HG02970 (cell line): ENCODE measurements around the gene SLC6A11.

Experiments used
- ATAC-seq: cut with Tn5 transposase; IDR thresholded peaks from one replicate; pipeline ENCODE4 v1.9.1; 2021; ENCODE audit warnings: mild to moderate bottlenecking, moderate library complexity, moderate number of reproducible peaks; ENCODE audit not compliant: unreplicated experiment, low FRiP score

SLC6A11 gene

DNA sequence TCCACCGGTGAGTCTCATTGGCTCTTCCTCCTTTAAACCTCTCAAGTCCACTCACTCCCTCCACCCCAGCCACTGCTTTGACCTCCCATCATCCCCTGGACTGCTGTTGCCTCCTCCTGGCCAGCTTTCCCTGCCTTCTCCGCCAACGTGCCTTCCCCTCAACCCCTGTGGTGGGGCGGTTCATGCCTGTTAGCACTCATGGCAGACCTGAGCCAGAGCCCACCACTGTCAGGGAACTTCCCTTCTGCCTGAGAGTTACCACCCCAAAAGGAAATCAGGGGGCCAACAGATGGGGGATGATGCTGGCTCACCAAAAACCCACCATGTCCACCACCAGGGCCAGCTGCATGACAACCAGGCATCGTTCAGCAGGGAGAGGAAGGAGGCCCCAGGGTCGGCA is 132.3 kb downstream of the SLC6A11 start:
- no peak for ATAC-seq

DNA sequence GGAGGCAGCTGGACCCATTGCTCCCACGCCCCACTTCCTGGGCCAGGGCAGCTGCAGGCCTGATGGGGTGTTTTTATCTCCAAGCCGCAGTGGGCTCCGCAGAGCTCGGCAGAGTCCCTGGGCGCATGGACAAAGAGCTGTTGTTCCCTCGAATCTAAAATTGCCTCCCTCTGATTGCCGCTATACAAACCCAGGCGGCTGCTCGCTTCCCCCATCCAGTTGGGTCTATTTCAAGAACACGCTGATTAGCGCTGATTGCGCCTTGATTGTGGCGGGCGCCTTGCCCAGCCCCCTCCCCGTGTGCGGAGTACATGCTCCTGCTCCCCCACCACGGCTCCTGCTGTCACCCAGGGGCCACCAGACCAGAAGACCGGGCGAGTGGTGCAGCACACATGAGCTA is 133.2 kb downstream of the SLC6A11 start:
- ATAC-seq: no peak

DNA sequence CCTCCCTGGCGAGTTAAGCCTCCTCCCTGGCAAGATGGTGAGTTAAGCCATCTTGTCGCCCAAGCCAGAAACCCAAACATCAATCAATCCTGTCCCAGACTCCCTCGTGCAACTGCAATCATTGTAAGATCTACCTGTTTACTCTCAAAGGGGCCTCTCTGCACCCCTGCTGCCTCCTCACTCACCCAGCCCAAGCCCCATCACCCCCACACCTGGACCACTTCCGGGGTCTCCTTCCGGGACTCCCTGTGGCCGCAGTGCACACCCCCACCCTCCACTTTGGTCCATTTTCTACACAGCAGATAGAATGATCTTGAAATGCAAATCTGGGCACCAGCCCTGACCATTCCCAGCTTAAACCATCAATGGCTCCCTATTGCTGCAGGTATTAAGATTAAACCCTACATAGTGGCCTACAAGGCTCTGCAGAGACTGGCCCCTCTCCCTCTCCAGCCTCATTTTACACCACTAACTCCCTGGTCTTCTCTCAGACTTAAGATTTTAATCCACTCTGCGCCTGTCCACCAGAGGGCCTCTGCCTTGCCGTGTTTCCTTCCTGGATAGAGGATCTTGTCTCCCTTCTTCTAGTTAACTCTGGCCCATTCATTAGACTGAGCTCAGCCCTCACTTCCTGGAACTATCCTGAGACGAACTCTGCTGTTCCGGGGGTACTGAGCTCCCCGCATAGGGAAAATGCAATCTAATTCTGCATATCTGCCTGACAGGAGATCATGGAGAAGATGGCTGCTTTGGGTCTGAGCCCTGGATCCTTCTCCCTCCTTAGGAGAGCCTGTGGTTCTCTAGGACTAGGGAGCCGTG is 134.7 kb downstream of the SLC6A11 start:
- ATAC-seq: no peak

DNA sequence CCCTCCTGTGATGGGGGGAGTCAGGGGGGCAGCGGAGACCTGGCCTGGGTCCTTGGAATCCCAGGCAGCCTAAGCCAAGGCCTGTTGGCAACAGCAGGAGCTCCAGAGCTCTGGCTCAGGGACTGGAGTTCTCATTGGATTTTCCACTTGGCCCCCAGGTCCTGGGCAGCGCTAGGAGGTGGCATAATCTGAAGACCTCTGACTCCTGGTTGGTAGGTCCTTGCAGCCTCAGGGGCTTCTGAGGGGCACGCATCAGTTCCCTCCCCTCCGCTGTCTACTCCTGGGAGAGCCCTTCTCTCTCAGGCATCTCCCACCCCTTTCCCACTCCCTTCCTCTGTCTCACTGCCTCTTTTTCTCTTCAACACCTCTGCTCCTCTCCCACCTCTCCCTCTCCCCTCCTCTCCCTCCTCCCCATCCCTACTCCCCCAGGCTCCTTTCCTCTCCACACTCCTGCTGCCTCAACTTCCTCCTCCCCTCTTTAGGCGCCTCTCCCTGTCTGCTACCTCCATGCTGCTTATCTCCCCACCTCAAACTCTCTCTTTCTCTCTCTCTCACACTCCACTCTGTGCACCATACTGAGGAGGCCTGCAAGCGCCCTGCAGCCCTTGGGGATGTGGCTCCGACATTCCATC is 135.4 kb downstream of the SLC6A11 start:
- no peak for ATAC-seq

DNA sequence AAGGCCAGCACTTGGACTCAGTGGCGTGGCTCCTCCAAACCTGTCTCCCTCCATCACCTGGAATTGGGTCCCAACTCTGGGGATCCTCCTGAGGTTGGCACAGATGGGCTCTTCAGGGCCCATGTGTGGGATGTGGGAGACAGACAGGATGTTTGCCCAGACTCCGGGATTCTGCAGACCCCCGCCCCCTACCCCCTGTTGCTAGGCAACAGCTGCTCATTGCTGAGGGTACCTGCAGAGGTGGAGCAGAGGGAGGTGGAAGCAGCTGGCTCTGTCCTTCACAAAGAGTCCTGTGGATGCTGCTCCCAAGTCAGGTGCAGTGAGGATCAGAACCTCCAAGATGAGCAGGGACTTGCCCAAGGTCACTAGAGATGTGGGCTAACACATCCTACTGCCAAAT is 136.5 kb downstream of the SLC6A11 start:
- no peak for ATAC-seq

DNA sequence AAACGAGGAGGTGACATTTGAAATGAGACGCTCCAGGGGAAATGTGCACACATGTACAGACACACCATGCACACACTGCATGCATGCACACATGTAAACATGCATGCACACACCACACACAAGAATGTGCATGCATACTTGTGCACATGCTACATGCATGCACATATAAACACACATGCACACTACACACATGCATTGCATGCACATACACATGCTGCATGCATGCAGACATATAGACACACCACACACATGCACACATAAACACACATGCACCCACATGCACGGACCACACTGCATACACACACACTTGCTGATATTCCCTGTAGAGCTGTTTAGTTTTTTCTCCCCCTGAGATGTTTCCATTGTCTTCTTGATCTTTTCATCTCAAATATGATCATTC is 138.7 kb downstream of the SLC6A11 start:
- no peak for ATAC-seq

DNA sequence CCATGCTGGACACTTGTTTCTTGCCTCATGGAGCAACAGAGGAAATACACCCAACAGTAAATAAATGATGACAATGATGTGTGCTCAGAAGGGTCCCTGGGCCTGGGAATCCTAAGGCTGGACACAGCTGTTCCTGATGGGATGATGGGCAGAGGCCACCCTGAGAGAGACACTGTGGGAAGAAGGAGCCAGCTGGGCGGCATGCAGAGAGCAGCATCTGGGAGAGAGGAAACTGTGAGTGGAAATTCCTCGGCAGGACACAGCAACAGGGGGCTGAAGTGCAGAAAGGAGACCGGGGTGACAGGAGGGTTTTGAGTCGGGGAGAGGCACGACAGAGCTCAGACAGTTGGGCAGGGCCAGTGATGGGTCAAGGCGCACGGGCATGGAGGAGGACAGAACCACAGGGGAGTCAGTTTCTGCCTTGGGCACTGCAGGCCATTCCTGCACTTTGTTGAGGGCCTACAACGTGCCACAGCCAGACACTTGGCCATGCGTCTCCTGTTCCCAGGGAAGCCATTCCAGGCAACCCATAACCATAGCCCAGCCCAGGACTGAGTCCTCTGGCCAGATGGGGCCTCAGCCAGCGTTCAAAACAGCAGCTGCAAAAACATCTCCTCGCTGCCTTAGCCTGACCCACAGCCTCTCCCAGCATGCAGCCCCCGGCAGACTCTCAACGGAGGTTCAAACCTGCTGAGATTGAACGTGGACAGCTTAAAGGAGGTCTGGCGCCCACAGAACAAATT is 139.9 kb downstream of the SLC6A11 start:
- ATAC-seq: no peak

DNA sequence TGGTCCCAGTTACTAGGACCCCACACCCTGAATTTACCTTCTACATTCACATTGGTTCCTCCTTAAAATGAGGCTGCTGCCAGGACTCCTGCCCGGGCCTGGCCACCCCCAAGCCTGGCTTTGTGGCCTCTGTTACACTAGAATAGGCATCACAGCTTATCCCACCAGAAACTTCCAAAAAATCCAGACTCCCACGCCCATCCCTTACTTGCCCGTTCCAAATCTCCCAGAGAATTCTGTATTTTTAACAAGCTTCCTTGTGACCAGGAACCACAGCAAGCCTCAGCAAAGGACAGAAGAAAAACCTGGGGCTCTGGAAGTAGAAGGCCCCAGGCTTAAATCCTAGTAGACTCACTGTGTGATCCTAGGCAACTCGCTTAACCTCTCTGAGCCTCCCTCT is 140.5 kb downstream of the SLC6A11 start:
- ATAC-seq: no peak

DNA sequence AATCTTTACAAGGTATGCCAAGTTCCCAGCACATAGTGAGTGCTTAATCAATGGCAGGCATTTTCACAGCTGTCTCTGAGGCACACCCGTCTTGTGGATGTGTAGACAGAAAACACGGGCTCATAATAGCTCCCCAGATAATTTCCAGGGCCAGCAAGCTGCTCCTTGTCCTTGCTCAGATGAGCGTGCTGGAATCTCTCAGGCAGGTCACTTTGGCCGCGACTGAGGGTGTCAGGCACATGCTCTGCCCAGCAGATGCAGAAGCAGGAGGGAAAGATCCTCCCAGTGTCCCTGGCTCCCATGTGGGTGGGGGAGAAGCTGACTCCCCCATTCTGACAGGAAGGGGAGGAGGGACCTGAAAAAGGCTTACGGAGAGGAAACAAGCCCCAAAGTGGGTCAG is 141.0 kb downstream of the SLC6A11 start:
- no peak for ATAC-seq

DNA sequence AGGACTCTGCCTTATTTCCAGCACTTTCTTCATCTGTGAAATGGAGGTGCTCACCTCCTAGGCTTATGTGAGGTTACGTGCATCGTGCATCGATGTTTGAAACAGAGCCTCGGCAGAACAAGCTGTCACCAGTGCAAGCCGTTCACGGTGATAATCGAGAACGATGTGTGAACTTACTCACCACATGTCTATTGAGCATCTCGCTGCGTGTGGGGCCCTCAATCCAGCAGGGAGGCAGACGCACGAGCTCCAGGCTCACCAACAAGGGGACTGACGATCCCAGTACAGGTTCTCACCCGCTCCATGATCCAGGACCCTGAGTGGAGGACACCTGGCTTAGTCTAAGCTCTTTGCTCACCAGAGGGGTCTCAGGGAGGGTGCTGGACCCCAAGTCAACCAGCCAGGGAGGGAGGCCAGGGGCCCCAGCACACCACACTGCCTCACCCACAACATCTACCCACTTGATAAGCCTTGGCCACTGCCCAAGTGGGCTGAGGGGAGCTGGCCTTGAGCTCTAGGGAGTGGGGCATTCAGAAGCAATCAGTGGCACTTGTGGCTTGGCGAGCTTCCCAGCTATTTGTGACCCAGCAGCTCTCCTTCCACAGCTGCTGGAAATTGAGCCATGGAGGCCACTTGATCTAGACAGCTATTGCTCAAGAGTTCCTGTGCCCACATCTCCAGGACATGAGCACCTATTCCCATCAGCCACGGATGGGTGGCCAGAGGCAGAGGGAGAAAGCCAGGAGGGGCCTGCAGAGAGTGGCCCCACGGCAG is 142.1 kb downstream of the SLC6A11 start:
- ATAC-seq: no peak

DNA sequence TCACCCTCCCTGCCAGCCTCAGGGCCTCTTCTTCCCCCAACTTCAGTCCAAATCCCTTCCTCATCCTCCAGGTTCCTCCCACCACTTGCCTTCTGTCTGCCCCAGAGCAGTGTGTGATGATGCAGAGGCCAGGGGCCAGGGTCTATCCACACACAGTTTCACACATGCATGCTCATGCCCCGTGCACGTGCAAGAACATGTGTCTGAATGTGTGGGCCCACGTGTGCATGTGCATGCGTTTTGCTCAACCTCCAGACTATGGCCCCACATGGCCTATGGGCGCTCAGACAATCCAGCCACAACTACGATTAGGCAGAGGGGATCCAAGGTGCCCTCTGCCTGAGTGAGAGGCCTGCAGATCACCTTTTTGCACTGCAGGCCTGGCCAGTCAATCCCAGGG is 144.2 kb downstream of the SLC6A11 start:
- ATAC-seq: no peak

DNA sequence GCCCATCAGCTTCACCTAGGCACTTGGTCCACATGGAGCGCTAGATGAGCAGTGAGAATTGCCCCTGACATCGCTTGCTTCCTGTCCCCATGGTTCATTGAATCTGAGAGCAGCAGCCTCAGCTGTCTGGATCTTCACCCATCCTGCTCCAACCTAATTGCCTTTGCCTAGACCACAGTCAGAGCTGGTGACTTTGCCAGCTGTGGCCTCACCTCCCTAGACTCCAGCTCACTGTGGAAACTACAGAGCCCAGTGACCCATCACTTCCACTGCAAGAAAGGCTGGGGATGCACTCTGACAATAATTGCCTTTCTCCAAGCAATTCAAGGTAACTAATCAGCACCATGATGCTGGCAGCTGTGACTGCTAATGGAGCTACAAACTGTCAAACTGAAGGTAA is 145.9 kb downstream of the SLC6A11 start:
- no peak for ATAC-seq

DNA sequence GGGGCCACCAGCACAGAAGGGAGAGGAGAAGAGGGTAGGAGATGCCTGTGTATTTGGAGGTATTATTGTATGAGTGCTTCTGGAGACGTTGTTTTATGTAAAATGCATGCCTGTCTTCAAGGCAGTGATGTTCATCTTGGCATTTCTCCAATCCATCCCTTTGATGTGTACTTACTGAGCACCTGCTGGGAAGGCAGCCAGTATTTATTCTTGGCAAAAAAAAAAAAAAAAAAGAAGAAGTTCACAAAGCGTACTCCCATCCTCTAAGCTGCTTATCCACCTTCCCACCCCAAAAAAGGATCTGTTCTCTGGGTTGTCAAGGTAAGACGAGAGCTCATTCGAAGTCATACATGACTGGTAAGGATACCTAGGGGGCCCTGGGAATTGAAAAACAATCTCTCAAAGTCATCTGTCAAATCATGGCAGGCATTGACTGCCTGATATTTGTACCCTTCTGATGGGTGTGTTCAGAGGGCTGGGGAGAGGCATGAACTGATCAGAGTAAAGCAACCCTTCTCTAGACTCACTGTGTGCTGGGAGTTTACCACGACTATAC is 146.5 kb downstream of the SLC6A11 start:
- ATAC-seq: no peak

DNA sequence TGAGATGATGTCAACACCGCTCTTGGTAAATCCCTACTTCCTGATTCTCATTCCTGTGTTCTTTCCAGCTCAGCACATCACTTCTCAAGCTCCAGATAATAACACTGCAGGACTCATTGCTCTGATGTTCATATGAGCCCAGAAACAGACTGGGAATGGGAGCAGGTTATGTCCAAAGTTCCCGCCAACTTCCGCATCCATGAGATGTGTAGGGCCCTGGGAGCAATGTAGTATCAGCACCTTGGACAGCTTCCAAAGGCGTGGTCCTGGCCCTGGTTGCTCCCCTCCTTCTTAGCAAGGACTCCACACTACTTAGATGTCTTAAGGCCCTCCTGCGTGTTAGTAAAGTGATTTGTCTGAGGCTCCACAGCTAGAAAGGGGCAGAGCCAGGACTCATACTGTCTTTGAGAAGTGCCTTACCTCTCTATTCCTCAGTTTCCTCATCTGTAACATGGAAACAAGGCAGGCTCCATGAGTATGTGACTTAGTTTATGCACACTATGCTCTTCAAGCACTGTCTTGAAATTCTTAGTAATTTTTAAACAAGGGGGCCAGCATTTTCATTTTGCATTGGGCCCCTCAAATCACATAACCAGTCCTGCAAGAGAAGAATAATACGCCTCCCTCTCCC is 148.6 kb downstream of the SLC6A11 start:
- no peak for ATAC-seq

DNA sequence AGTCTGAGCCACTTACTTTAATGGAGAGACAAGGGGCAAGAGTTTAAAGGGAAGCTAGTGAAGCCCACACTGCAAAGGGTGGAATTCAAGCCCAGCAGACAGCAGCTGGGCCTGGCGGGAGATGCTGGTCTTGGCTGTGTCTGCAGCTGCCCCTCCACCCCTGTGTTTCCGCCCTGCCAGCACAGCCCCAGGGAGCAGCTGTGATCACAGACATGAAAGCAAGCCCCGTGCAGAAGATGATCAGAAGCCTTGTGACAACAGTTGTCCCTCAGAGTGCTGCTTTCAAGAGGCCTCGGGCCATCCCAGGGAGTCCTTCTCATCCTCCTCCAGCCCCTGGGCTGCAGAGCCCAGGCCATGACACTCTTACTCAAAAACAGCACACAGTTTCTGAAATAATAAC is 152.4 kb downstream of the SLC6A11 start:
- no peak for ATAC-seq

DNA sequence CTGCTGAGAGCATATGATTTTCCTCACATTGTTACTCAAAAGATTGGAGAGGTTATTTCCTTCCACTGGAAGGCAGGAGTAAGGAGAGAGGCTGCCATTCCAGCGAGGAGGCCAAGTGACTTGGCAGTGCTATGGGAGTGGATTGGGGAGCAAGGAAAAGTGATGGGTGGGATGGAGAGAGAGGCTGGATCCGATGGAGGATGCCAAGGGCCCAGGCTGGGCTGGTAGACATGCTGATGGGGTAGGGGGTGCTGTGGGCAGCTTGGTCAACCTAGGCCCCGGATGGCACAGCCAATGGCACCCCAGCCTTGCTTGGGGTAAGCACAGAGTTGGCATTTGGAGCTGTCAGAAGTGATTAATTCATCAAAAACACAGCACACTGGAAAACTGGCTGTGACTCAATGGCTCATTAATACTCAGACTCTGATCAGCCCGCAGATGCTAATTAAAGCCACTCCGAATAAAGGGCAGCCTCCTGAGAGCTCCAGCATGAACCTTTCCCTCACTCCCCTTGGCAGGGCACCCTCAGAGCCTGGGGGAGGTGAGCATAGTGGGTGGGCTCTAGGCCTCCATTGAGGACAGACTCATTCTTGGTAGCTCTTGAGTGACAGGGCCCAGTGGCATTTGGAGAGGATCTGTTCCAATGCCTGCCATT is 154.4 kb downstream of the SLC6A11 start:
- ATAC-seq: no peak

DNA sequence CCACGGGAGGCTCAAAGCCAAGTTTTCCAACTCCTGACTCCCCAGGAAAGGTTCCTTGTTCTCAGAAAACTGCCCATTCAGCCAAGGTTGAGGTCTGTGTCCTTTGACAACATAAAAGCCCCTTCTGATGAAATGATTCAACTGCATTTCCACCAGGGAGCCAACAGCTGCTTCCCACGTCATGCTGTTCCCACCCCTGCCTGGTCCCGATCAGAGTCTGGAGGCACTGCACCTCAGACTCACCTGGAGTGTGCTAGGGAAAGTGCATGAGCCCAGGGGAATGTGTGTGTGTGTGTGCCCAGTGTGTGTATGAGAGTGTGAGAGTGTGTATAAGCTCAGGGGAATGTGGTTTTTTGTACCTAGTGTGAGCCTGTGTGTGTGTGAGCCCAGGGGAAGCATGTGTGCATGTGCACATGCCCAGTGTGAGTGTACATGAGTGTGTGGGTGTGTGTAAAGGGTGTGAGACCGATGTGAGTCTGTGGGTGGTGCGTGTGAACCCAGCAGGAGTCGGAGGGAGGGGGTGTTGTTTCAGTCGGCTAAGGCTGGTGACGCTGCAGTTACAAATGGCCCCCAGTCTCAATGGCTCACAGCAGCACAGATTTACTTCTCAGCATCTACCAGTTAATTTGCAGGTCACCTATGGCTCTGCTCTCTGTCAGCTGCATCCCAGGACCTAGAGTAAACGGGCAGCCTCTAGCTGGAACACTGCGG is 156.2 kb downstream of the SLC6A11 start:
- ATAC-seq: no peak

DNA sequence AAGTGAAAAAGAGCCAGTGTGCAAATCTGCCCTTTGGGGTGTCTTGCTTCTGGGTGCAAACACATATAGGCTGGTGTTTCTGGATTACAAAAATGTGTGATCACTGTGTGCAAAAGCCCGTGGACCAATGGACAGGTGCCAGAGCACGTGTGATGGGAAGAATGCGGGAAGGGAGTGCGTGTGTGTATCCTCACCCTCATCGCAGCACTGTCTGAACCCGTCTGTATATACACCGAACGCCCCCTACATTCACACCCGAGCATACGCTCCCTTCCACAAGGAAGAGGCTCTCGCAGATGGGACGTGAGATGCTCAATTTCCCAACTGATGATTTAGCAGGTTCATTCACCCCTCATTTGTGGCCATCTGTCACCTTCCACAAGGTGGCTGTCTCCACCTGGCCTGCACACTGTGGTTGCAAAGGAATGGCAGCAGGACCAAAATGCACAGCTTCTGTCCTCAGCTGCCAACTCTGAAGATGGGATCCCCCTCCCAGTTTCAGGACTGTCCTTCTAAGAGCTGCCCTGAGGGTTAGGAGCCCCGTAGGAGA is 157.1 kb downstream of the SLC6A11 start:
- ATAC-seq: no peak

DNA sequence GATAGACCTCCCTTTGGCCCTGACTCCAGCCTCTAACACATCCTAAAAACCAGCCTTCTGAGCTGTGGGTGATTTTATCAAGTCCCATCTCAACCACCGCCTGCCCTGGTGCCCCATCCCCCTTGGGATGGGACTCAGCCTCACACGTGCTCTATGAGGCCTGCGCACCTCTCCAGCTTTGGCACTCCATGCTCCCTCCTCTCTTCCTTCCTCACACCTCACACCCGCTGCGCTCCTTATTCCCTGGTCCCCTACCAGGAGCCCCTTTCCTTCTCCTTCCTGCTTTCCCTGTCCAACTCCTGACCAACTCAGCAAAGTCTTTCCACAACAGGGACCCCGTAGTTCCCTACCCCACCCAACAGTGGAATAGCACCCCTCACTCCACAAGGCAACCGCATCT is 158.1 kb downstream of the SLC6A11 start:
- no peak for ATAC-seq
